Natural killer cell (primary cell): ENCODE data around the gene STK32C. TPM values are rescaled to one million over a fixed set of nuclear protein-coding genes. Genes with fewer than 3 reads are reported as not detected.
"Not testable (repeated sequence)": the region's sequence is repeated elsewhere in the genome, so short reads cannot be mapped to it uniquely, and the experiment has no call there.

Source experiments
- ATAC-seq, 3 donors: fragments of 150-1000 bp in 2 of 3; fragments of 200-7000 bp in 1 of 3; cut with Tn5 transposase; 1 replicate in 1 of 3; 2 replicates in 2 of 3; pipeline ENCODE4 v1.10.0; 2021; ENCODE audit warnings: mild to moderate bottlenecking in 2 of 3, moderate library complexity in 2 of 3
- DNase-seq, 2 donors: peaks; one replicate each; pipeline versions ENCODE4 v3.0.0 to v3.0.0-alpha.2; 2013 to 2021; ENCODE audit warnings: mixed read lengths in 1 of 2
- H3K27ac ChIP-seq: one replicate; pipeline ENCODE4 v1.5.1; 2013; ENCODE audit warnings: mild to moderate bottlenecking, low read length
- H3K27me3 ChIP-seq: one replicate; pipeline ENCODE4 v1.6.1; 2013; ENCODE audit warnings: low read length; ENCODE audit not compliant: control insufficient read depth, insufficient read depth
- H3K36me3 ChIP-seq: one replicate; pipeline ENCODE4 v1.6.1; 2013; ENCODE audit warnings: low read length; ENCODE audit not compliant: control insufficient read depth, insufficient read depth
- H3K4me1 ChIP-seq: one replicate; pipeline ENCODE4 v1.6.1; 2013; ENCODE audit warnings: low read length; ENCODE audit not compliant: control insufficient read depth, insufficient read depth
- H3K4me3 ChIP-seq: one replicate; pipeline ENCODE4 v1.5.1; 2013; ENCODE audit warnings: low read length
- H3K9me3 ChIP-seq: one replicate; pipeline ENCODE4 v1.6.1; 2013; ENCODE audit warnings: low read length; ENCODE audit not compliant: control insufficient read depth, insufficient read depth
- H3K27ac Mint-ChIP-seq, 2 donors: one replicate each; pipeline ENCODE4 v1.8.0; 2022; ENCODE audit warnings: mild to moderate bottlenecking in 2 of 2, mixed read lengths in 2 of 2, moderate library complexity in 1 of 2
- H3K27me3 Mint-ChIP-seq, 2 donors: one replicate each; pipeline ENCODE4 v1.8.0; 2022; ENCODE audit warnings: low read depth in 2 of 2, mixed read lengths in 2 of 2
- H3K36me3 Mint-ChIP-seq: one replicate; pipeline ENCODE4 v1.8.0; 2022; ENCODE audit warnings: mixed read lengths
- H3K4me1 Mint-ChIP-seq, 2 donors: one replicate each; pipeline ENCODE4 v1.8.0; 2022; ENCODE audit warnings: mixed read lengths in 2 of 2
- H3K4me3 Mint-ChIP-seq: one replicate; pipeline ENCODE4 v1.8.0; 2022; ENCODE audit warnings: mild to moderate bottlenecking, moderate library complexity, mixed read lengths
- H3K9me3 Mint-ChIP-seq, 2 donors: one replicate each; pipeline ENCODE4 v1.8.0; 2022; ENCODE audit warnings: mixed read lengths in 2 of 2
- WGBS: methylation state at CpG from one replicate; pipeline ENCODE4 v1.1.7; 2013; ENCODE audit warnings: missing lambda C conversion rate; ENCODE audit not compliant: insufficient coverage; 5-methylcytosine and 5-hydroxymethylcytosine counted together
- intact Hi-C: fragments of 100-400 bp; cut with micrococcal nuclease; formaldehyde crosslinking; loops from one replicate; pipeline ENCODE4 v1.14.2; 2022
- total RNA-seq, 4 donors: library from RNA; stranded (reverse); fragments of 120-200 nt in 1 of 4; gene quantifications; one replicate each; pipeline versions ENCODE4 v1.2.3 to v1.2.4, GENCODE V29; 2013 to 2022
- TF ChIP-seq, protein P1 (sequence below): fragments of 200-600 bp; IDR thresholded peaks from one replicate; pipeline ENCODE4 v1.8.0; 2022; ENCODE audit warnings: antibody characterized with exemption

Gene STK32C
- total RNA-seq, 3 donors from 2014 or later (not counting 1 experiment from before 2014, with no cell fraction given): 12.7 to 22.1 (median 17.9) TPM

DNA sequence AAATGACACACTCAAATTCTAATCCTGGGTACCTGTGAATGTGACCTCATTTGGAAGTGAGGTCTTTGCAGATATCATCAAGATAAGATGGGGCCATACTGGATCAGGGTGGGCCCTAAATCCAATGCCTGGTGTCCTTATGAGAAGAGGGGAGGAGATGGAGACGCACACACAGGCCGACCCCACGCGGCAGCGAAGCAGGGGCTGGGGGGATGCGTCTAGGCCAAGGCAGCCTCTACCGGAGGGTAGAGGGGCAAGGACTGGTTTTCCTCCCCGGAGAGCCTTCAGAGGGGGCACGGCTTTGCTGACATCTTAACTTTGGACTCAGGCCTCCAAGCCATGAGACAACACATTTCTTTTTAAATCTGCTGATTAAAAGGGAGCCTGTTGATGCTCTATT is 87.7 kb downstream of the STK32C start:
- H3K4me1 Mint-ChIP-seq: no peaks in the 10 kb centered on the region
- WGBS: 97% methylated on average over 9 of the region's 9 CpGs
- H3K4me3 ChIP-seq: no peak overlapping the region
- no peaks in the 10 kb centered on the region for H3K9me3 Mint-ChIP-seq
- peaks cover 14% of the 10 kb centered on the region for H3K9me3 ChIP-seq
- H3K27ac Mint-ChIP-seq: no peak overlapping the region
- no peaks in the 10 kb centered on the region for H3K36me3 Mint-ChIP-seq
- no peaks in the 10 kb centered on the region for H3K36me3 ChIP-seq
- no peaks in the 10 kb centered on the region for H3K27me3 ChIP-seq
- TF ChIP-seq, protein P1, sequence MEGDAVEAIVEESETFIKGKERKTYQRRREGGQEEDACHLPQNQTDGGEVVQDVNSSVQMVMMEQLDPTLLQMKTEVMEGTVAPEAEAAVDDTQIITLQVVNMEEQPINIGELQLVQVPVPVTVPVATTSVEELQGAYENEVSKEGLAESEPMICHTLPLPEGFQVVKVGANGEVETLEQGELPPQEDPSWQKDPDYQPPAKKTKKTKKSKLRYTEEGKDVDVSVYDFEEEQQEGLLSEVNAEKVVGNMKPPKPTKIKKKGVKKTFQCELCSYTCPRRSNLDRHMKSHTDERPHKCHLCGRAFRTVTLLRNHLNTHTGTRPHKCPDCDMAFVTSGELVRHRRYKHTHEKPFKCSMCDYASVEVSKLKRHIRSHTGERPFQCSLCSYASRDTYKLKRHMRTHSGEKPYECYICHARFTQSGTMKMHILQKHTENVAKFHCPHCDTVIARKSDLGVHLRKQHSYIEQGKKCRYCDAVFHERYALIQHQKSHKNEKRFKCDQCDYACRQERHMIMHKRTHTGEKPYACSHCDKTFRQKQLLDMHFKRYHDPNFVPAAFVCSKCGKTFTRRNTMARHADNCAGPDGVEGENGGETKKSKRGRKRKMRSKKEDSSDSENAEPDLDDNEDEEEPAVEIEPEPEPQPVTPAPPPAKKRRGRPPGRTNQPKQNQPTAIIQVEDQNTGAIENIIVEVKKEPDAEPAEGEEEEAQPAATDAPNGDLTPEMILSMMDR: no peak
- H3K4me3 Mint-ChIP-seq: no peak overlapping the region
- peaks cover 9% of the 10 kb centered on the region for H3K4me1 ChIP-seq
- no peak for ATAC-seq
- intact Hi-C loops: loop anchor here (10.0 kb wide), 1 partner anchor 235 kb away; no protein-coding TSS in a partner anchor
- DNase-seq: no peak
- H3K27ac ChIP-seq: no peak overlapping the region
- H3K27me3 Mint-ChIP-seq: no peaks in the 10 kb centered on the region

DNA sequence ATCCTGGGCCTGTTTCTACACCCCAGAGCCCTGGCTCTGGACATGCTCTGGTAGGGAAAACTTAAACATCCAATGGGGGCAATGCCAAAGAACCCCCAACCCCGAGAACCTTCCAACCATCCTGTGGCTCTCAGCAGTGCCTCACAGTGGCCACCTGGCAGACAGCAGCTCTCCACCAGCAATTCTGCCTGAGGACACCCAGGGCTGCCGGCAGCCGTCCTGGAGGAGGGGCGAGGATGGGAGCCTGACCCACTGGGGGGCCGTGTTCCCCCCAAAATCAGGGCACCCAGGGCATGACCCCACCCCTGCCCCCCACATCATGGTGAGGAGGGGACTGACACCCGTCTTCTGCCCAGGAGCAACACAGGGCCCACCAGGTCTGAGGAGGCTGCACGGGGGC is 88.3 kb downstream of the STK32C start:
- H3K27ac Mint-ChIP-seq: no peak overlapping the region
- TF ChIP-seq, protein P1: no peak
- H3K9me3 Mint-ChIP-seq: no peaks in the 10 kb centered on the region
- 88% methylated on average over 7 of the region's 7 CpGs for WGBS
- no peaks in the 10 kb centered on the region for H3K36me3 ChIP-seq
- no peak overlapping the region for H3K4me3 Mint-ChIP-seq
- peaks cover 14% of the 10 kb centered on the region for H3K9me3 ChIP-seq
- H3K36me3 Mint-ChIP-seq: no peaks in the 10 kb centered on the region
- H3K27ac ChIP-seq: no peak overlapping the region
- H3K27me3 ChIP-seq: no peaks in the 10 kb centered on the region
- no peaks in the 10 kb centered on the region for H3K27me3 Mint-ChIP-seq
- no peak overlapping the region for H3K4me3 ChIP-seq
- H3K4me1 Mint-ChIP-seq: no peaks in the 10 kb centered on the region
- intact Hi-C loops: no loop called here
- no peak for ATAC-seq
- no peak for DNase-seq
- peaks cover 4% of the 10 kb centered on the region for H3K4me1 ChIP-seq

DNA sequence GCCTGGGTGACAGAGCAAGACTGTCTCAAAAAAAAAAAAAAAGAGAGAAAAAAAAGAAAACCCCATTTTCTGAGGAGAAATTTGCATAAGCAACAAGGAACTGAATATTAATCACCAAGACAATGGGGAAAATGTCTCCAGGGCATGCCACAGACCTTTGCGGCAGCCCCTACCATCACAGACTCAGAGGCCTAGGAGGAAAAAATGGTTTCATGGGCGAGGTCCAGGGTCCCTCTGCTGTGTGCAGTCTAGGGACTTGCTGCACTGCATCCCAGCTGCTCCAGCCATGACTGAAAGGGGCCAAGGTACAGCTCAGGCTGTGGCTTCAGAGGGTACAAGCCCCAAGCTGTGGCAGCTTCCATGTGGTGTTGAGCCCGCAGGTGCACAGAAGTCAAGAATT is 91.3 kb downstream of the STK32C start:
- H3K27me3 ChIP-seq, H3K27ac ChIP-seq, DNase-seq, H3K36me3 Mint-ChIP-seq, H3K36me3 ChIP-seq, H3K27me3 Mint-ChIP-seq, H3K4me3 ChIP-seq, intact Hi-C loops, H3K9me3 Mint-ChIP-seq, ATAC-seq, H3K4me3 Mint-ChIP-seq, H3K27ac Mint-ChIP-seq, H3K4me1 Mint-ChIP-seq, H3K4me1 ChIP-seq: not testable (repeated sequence)
- peaks cover 14% of the 10 kb centered on the region for H3K9me3 ChIP-seq
- WGBS: 85% methylated on average over 3 of the region's 3 CpGs

DNA sequence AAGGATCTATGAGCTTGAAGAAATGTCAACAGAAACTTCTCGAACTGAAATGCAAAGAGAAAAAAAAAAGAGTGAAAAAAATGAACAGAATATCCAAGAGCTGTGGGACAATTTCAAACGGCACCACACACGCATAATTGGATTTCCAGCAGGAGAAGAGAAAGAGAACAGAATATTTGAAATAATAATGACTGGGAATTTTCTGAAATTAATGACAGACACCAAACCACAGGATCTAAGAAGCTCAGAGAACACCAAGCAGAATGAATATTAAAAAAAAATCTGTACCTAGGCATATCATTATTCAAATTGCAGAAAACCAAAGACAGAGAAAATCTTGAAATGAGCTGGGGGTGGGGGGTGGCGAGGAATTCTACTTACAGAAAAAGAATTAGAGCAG is 93.8 kb downstream of the STK32C start:
- no peaks in the 10 kb centered on the region for H3K4me1 Mint-ChIP-seq
- 73% methylated on average over 2 of the region's 4 CpGs for WGBS

More for the DNA sequence above, 93.8 kb downstream of the STK32C start:
- no peaks in the 10 kb centered on the region for H3K4me1 ChIP-seq
- peaks cover 14% of the 10 kb centered on the region for H3K9me3 ChIP-seq
- no peak overlapping the region for H3K27ac ChIP-seq
- H3K4me3 Mint-ChIP-seq: no peak overlapping the region
- TF ChIP-seq, protein P1: no peak
- no peaks in the 10 kb centered on the region for H3K27me3 Mint-ChIP-seq
- ATAC-seq (no peak), DNase-seq (no peak)
- no peak overlapping the region for H3K4me3 ChIP-seq
- no peak overlapping the region for H3K27ac Mint-ChIP-seq
- H3K27me3 ChIP-seq: no peaks in the 10 kb centered on the region
- H3K36me3 ChIP-seq: no peaks in the 10 kb centered on the region
- H3K9me3 Mint-ChIP-seq: no peaks in the 10 kb centered on the region
- intact Hi-C loops: no loop called here
- H3K36me3 Mint-ChIP-seq: no peaks in the 10 kb centered on the region
